HuH-7 (cell line): ENCODE measurements around the gene LMO7.
"Not testable (repeated sequence)": the region's sequence is repeated elsewhere in the genome, so short reads cannot be mapped to it uniquely, and the experiment has no call there.

Experiments used
- DNase-seq: peaks from one replicate; pipeline ENCODE4 v3.0.0; 2011; ENCODE audit warnings: low spot score

LMO7 gene

DNA sequence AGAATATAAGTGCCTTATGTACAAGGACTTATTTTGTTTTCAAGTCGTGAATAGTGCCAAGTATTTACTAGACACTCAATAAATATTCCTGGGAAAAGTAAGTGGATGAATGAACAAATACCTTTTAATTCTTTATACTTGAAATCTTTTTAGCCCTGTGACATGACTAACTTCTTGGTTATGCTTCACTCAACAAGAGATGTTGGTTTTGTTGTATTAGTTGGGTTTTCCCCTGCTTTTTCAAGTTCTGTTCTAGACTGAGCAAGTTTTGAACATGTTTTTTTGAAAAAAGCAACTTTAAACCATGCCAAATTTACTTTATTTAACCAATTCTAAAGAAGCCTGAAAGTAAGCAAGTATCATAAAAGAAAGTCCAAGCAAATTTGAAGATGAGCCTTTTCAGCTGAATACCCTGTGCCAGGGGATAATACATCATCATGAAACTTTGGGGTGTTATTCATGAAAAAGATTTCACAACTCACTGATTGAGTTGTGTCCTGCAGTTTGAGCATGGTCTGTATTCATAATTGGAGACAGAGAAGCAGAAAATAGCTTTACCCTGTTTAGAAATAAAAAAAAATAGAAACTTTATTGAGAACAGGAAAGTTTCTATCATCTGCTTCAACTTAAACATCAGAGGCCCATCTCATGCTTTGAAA lies 11.1 kb downstream of the LMO7 start:
- DNase-seq = no peak

DNA sequence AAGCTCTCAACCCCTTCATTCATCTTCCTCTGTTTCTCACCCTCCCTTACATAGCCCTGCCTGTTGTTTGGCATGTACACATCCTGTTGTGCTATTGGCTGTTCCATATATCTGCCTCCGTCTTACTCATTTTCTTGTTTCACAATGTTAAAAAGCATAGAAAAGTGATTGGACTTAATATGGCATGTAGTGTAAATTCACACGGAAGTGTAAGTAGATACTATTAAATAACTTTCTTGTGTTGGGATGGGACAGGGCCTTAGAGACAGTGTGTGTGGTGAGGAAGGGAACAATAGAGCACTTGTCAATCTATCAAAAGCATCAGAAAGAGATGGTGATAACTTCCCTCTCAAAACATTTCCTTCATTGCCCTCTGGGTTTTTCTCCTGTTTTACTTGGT lies 12.3 kb downstream of the LMO7 start:
- DNase-seq = no peak

DNA sequence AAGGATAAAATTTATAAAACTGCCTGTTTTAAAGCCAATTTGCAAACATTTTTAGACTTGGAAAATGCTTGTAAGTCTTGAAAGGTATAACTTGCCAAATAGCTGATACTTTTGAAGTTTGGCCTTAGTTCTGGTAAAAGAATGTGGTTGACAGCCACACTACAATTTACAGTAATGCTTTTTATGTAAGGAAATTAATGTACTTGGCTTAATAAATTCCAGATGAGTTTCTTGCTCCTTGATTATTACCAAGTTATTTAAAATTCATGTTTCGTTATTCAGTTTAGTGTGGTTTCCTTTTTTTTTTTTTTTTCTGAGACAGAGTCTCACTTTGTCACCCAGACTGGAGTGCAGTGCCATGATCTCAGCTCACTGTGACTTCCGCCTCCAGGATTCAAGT lies 14.9 kb downstream of the LMO7 start:
- no peak for DNase-seq

DNA sequence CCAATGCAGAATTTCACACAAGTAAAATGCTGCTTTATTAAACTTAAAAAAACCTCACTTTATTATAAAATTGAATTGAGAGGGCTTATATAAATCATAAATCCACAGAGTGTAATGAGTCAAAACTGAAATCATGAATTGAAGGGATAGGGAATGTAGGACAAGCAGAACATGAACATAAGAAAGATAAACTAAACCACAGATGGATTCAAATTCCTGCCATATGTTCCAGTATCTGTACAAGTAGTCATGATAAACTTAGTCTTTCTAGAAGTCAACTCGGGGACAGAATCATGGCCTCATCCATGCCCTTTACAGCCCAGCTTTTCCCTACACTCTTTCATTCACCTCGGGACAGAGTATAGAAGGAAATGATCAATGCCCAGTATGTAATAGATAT lies 16.6 kb downstream of the LMO7 start:
- DNase-seq = no peak

DNA sequence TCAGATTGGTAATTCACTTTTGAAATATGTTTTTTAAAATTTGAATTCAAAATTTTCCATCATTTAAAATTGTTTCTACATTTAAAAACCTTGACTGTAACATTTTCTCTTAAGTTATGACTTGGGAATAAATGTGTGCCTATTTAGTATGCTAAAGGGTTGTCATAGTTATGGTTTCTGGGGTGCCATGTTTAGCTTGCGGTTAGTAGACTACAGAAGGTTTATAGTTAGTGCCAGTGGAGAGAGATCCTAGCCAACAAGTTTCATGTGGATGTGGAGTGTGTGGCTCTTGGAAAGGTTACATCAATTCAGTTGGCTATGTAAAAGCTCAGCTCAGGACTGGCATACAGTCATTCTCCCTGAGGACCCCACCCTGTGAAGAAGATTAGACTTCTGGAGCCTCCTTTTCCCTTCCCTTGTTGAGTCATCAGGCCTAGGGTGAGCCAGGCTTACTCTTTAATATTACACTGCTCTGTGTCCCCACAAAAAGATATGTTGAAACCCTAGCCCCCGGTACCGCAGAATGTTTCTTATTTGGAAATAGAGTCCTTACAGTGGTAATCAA lies 20.4 kb downstream of the LMO7 start:
- DNase-seq = no peak

DNA sequence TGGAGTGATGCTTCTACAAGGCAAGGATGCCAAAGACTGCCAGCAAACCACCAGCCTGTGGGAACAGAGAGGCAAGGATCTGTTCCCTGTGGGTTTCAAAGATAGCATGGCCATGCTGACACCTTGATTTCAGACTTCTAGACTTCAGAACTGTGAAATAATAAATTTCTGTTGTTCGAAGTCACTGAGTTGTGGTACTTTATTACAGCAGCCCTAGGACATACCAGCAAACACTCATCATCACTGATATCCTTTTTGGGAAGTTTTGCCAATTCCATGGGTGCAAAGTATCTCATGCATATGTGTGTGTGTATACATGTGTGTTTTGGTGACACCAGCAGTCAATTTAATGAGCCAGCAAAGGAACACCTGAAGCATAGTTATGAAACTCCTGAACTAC lies 21.0 kb downstream of the LMO7 start:
- DNase-seq = no peak

DNA sequence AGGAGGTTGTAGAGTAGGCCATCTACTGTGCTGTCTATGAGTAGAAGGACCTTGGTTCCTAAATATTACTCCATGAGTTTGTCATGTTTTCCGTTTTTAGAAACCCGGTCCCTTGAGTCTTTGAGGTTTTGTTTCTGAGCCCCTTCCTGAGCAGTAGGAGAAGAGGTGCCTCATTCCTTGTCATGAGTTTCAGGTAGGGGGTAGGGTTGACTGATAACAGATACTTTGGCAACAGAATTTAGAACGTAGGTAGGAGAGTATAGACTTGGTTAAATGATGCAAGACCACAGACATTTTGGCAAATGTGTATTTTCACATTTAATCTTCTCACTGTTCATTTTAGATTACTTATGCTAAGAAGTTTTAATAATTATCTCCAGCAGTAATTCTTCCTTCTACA lies 24.6 kb downstream of the LMO7 start:
- no peak for DNase-seq

DNA sequence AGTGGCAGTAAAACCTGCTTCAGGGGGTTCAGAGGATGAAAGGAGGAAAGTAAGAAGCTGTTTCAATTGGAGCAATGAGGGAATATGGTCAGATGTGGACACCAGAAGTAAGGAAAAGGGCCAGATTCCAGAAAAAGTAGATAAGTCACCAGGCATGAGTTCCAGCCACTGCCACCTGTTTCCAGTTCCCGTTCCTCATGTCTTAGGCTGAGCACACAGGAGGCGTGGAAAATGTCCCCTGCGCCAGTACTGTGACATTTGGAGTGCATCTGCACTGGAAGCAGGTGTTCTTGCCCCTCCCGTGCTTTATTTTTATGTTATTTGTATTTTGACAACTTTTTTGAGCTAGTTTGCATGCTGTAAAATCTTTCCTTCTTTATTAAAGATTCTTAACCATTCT lies 25.3 kb downstream of the LMO7 start:
- no peak for DNase-seq

DNA sequence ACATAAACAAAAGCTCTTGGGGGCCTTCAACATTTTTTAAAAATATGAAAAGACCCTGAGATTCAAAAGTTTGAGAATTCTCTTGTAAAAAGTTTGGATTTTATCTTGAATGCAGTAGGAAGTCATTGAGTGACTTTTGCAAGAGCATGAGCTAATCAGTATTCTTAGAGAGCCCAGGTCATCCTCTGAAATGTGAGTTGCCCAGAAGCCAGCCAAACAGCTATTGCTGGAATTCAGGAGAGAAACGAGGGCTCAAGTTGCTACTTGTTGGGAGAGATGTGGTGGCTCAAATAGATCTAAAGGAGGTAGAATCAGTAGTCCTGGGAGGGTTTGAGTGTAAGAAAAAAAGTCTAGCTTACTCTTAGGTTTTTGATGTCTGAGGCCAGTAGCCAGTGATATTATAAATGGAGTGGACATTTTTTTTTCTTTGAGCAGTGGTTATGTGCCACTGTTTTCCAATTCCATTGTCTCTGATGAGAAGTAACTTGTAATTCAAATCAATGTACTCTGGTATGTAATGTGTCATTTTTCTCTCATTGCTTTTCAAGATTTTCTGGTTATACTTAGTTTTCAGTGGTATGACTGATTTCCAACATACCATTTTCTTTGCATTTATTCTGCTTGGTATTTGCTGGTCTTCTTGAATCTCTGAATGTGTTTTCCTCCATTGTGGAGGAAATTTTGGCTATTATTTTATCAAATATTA lies 30.7 kb downstream of the LMO7 start:
- no peak for DNase-seq

DNA sequence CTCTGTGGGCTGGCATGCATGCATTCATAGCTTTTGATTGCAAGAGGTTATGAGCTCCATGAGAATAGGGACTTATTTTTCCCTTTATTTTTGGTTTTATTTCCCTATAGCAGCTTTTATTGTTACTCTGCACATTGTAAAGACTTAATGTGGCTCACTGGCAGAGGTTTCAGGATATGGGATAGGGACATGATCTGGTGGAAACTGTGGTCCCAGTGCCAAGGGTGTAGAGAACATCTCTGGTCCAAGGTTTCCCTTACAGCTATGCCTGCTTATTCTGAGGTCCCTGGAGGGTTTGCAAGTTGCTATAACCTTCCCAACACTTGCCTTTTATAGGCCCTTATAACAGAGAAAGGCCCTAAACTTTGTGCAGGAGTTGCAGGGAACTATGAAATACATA lies 33.6 kb downstream of the LMO7 start:
- no peak for DNase-seq

DNA sequence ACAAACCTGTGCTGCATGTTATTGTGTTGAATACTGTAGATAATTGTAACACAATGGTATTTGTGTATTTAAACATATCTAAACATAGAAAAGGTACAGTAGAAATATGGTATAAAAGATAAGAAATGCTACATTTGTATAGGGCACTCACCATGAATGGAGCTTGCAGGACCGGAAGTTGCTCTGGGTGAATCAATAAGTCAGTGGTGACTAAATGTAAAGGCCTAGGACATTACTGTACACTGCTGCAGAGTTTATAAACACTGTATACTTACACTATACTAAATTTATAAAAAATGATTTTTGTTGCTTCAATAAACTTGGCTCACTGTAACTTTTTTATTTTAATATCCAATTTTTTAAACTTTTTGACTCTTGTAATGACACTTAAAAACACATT lies 34.4 kb downstream of the LMO7 start:
- DNase-seq = no peak

DNA sequence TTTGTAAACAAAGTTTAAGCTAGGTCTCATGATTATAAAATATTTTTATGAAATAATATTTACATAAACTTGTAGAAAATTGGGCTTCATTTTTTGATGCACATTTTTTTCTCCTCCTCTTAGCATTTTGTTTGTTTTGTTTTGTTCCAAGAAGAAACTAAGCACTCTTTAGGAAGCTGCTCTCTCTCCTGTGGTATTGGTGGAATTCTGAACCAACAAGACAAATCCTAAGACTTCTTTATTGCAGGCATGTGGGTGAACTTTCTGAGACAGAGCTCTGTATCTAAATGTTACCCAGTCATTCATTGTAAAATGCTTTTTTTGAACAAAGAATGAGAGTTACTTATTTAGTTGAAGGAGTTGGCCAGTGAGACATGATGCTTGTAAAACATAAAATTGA lies 39.3 kb downstream of the LMO7 start:
- no peak for DNase-seq

DNA sequence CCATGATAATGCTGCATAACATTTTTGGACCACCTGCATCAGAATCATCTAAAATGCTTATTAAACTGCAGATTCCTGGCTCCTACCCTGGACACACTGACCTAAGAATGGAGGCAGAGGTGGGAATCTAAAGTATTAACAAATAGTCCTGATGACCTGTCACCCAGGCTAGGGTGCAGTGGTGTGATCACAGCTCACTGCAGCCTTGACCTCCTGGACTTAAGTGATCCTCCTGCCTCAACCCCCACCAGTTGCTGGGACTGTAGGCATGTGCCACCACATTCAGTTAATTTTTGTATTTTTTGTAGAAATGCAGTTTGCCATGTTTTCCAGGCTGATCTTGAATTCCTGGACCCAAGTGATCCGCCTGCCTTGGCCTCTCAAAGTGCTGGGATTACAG lies 43.3 kb downstream of the LMO7 start:
- DNase-seq = no peak

DNA sequence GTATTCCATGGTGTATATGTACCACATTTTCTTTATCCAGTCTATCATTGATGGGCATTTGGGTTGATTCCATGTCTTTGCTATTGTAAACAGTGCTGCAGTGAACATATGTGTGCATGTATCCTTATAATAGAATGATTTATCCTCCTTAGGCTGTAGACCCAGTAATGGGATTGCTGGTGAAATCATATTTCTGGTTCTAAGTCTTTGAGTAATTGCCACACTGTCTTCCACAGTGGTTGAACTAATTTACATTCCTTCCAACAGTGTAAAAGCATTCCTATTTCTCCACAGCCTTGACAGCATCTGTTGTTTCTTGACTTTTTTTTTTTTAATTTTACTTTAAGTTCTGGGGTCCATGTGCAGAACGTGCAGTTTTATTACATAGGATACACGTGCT lies 44.1 kb downstream of the LMO7 start:
- DNase-seq = not testable (repeated sequence)

DNA sequence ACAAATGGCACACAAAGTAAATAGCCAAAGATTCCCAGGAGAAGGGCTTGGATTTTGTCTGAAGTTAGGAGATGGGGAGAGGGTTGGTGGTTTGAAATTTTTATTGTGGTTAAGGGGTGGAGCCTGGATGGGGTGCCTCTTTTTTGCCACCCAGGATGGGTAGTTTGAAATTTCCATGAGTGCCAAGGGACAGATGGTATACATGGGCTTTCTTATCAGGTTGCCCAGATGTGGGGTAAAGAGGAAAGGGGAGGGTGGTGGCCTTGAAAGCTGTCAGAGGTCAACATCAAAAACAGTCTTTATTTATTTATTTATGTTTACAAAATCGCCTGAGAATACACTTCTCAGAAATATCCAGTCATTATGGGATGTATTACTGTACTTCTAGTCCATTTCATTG lies 46.2 kb downstream of the LMO7 start:
- DNase-seq = no peak

DNA sequence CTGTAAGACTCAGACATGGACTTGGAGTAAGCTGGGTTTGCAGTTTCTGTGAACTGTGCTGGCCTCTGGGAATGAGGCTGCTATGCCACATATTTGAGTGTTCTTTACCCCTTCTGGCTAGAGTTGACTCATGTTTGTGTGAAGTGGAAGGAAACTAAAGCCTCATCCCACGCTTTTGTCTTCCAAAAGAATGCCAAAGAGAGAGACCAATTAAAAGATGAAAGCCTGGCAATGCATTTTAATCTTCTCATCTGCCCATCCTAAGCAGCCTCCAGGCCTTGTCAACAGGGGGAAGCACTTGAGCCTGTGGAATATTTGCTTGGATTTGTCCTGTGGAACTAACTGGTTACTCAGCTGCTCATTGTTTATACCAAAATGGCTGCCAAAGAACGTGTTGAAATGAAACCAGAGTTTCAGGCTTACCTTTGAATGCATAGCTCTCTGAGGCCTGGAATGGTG lies 49.1 kb downstream of the LMO7 start:
- DNase-seq = no peak

DNA sequence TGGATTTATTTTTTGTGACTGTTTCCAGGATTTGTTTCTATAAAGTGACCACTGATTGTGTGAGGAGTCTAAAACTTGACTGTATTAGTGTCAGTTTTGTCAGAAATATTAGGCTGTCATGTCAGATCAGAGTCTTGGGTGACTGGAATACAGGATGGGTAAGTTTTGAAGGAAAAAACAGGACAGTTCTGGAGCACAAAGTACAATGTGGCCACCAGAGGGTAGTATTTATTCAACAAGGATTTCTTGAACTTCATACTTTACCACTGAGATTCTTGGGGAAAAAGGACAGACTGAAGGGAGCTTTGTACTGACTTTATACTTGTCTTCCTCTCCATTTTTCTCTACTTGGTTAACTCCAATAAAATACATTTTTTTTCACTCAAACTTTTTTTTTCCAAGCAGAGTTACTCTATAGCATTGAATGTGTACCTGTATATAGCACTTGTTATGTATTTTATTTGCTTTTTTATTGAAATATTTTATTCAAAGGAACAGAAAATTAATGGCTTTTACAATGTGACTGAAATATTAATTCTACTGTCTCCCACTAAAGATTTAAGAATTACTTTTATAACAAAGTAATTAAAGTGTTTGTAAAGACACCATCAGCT lies 51.1 kb downstream of the LMO7 start:
- DNase-seq = peak; percentile 15

DNA sequence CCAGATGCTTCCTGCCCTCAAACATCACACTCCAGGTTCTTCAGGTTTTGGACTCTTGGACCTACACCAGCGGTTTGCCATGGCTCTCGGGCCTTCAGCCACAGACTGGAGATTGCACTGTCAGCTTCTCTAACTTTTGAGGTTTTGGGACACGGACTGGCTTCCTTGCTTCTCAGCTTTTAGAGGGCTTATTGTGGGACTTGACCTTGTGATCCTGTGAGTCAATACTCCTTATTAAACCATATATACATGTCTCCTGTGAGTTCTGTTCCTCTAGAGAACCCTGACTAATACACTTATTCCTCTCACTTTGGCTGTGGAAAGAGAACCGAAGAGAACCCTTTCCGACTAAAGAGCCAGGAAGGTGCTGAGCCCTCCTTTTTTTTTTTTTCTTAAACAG lies 53.6 kb downstream of the LMO7 start:
- no peak for DNase-seq

DNA sequence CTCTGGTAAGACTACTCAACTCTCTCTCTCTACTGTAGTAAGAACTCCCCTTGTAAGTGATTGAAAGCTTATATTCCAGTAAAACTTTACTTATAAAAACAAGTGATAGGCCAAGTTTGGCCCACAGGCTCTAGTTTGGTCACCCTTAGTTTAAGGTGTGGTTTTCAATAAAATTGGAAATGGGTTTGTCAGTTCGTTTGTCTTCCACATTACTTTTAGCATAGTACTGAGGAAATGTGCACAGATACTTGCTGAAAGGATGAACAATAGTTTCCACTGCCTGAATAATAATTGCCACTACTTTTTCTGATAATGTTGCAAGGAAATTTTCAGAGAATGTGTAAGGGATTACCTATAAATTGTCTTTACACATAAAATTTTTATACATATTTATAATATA lies 54.5 kb downstream of the LMO7 start:
- DNase-seq = no peak

DNA sequence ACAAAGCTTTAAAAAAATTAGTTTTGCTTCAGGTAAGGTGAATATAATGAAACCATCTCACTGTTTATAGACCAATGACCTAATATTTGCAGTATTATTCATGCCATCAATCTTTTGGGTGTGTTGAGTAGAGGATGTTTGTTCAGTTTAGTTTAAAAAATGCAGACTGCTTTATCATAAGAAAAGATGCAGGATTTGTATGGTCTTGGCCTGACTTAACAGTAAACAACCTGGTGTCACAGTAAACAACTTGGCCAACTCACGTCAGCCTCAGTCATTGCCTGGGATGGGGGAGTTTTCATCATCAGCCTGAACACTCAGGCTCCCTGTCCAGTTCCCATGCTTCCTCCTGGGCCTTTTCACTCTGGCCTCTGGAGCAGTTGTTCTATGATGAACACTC lies 55.1 kb downstream of the LMO7 start:
- no peak for DNase-seq

DNA sequence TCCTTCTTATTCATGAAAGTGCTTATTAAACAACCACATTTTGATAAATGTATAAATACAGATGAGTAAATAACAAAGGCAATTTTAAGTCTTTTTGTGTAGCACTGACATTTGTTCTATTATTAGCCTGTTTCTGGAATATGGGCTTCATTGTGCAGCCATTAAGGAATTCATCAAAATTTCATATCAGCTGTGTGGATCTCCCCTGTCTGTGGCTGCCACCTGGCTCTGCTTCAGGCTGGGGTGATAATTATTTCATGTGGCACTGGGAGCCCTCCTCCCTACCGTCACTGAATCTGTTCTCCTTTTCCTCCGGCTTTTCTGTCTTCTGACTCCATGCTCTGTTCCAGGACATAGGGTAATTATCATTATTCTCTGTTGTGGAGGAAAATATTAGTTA lies 57.1 kb downstream of the LMO7 start:
- DNase-seq = no peak

DNA sequence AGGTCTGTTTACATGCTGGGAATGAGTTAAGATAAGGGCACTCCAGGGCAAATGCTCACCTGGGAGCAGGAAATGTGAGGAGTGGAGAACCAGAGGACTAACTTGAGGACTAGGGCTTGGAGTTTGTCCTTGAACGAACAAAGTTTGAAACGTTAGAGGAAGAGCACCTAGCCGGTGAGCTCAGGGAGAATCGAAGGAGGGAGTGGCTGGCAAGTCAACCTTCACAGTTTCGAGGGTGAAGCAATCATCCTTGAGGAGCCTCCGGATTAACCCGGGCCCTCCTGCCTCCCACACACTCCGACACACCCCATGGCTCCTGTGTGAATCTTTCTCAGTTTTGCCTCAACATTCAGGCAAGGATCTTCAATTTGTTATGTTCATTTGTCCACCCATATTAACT lies 58.6 kb downstream of the LMO7 start:
- no peak for DNase-seq

DNA sequence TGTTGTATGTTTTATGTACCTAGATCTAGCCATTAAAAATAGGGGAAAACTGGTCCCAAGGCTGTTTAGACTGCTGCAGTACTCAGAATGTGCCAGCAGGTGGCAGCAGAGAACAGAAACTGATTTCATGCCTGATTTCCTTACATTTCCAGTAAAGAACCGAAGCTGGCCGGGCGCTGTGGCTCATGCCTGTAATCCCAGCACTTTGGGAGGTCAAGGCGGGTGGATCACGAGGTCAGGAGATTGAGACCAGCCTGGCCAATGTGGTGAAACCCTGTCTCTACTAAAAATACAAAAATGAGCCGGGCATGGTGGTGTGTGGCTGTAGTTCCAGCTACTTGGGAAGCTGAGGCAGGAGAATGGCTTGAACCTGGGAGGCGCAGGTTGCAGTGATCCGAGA lies 59.8 kb downstream of the LMO7 start:
- DNase-seq = peak; percentile 37
